Head of caudate nucleus (tissue), 42 donors: ENCODE data around the gene NRBF2.
"Not testable (repeated sequence)": the region's sequence is repeated elsewhere in the genome, so short reads cannot be mapped to it uniquely, and the experiment has no call there.

Experiments used
- DNase-seq, 42 donors: peaks; one replicate each; pipeline versions ENCODE4 v3.0.0 to v3.0.0-alpha.2; 2020 to 2021; ENCODE audit warnings: mixed read lengths in 7 of 42
- intact Hi-C: fragments of 100-400 bp; cut with DNase I; formaldehyde crosslinking; loops from one replicate; pipeline ENCODE4 v1.15.0; 2022

The NRBF2 gene

DNA sequence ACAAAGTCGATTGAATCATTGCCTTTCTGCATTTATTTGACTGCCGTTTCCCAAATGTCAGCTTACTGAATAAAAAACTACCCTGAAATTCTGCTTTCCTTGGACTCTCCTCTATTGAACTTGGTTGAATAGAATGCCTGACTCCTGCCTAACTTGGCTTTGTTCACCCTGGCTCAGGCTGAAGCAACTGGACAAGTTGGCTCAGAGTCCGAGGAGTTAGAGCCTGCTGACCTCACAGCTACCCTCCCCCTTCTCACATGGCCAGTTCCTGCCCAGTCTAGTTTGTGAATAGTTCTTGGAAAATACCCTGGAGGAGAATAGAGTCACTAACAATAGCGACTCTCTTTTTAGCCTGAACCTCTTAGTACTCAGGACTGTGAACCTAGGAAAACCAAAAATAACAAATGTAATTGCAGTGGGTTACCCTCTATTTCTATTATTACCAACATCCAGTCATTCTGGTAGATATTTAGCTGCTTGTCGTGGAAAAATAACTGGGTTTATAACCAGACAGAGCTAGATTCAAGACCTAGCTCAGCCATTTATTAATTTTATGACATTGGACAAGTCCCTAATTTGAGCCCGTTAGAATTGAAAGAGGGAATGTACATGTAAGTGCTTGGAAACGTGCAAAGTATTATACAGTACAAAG is 17.3 kb upstream of the NRBF2 start:
- DNase-seq = peak; percentile 7 to 88 (median 62)
- intact Hi-C loops = no loop called here

DNA sequence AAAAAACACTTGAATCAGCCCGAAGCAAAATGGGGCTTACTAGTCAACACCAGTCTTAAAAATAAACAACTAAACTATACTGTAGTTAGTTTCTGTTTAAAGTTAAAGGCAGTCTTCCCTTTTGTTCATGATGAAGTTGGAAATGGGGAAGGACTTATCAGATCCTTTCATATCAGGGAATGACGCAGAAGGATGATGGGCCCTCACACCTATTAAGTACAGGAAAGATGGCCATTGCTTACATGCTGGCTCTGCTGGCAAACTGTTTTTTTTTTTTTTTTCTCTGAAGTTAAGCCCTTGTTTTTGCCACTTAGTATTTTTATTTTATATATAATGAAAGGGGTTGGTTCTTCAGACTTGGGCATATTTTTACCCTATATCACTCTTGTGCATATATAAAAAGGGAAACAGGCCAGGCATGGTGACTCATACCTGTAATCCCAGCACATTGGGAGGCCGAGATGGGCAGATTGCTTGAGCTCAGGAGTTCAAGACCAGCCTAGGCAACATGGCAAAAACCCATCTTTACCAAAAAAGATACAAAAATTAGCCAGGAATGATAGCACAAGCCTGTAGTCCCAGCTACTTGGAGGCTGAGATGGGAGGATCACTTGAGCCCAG is 16.6 kb upstream of the NRBF2 start:
- no peak for DNase-seq
- intact Hi-C loops = no loop called here

DNA sequence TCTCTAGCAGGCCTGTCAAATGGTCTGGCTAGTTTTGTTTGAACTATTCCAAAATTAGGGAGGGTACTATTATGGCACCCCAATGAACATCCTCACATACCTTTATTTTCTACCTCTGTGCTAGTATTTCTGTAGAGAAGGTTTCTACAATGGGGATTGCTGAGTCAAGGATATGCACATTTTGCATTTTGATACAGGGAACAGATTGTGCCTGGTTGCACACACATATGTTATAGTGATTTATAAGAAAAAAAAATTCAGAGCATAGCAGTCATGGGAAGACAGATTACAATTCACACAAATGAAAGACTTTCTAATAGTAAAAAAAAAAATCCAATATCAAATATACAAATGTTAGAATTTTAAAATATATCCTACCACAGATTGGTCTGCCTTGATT is 14.1 kb upstream of the NRBF2 start:
- no peak for DNase-seq
- intact Hi-C loops = no loop called here

DNA sequence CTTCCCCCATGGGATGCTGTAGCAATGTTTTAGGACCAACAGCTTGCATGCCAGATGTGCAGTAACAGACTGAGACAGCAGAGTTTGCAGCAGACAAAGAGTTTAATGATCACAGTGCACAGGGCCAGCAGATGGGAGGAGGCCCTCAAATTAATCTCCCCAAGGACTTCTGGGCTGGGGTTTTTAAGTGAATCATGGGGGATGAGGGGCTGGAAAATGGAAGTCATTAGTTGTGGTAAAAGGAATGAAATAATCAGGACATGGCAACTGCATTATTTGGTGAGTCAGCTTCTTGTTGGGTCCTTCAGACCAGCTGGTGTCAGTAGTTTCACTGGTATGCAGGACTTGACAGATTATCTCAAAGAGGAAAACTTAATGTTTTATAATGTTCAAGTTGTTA is 12.6 kb upstream of the NRBF2 start:
- DNase-seq = no peak
- intact Hi-C loops = no loop called here

DNA sequence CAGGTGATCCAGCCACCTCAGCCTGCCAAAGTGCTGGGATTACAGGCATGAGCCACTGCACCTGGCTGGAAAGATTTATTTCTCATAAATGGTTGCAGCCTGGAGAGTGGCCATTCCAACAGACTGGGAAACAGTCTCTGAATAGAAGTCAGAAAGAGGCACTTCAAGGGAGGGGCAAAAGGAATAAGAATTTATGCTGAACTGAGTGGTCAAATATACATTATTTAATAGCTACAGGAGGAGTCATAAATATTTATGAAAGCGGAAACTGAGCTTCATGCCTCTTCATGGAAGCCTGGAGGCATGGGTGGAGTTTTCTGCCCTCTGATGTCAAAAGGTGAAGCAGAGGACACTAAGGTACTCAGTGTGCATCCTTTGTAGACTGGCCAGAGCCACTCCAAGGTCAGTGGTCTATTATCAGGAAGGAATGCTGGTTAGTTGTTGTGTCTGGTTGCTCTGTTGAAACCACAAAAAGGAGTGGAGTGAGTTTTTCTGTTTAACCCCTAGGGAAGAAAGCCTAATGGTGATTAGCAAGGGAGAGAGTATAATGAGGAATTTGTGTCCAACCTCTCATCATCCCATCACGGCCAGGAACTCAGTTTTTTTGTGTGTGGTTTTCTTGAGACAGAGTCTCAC is 9.3 kb upstream of the NRBF2 start:
- intact Hi-C loops = no loop called here
- DNase-seq = no peak

DNA sequence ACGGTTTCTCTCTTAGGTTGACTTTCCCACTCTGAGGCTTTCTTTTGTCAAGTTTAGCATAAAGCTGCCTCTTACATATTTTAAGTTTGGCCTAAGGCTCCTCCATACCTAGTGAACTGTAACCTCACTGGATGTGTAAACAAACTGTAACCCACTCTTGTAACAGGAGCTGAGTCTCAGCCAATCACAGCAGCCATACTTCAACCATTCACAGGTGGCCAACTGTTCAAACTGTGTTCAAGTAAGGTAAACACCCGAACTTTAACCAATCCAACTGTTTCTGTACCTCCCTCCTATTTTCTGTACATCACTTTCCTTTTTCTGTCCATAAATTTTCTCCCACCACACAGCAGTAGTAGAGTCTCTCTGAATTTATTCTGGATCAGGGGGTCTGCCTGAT is 7.7 kb upstream of the NRBF2 start:
- intact Hi-C loops = no loop called here
- no peak for DNase-seq

DNA sequence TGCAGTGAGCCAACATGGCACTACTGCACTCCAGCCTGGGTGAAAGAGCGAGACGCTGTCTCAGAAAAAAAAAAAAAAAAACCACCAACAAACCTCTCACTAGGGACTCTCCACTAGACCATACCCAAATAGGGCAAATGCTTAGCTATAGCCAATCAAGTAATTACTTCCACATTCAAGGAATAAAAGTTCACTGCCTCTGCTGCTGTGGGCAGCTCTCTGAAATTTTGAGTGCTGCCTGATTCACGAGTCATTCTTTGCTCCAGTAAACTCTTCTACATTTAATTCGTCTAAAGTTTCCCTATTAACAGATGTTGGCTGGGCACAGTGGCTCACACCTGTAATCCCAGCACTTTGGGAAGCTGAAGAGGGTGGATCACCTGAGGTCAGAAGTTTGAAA is 4.7 kb upstream of the NRBF2 start:
- intact Hi-C loops = no loop called here
- DNase-seq = no peak

DNA sequence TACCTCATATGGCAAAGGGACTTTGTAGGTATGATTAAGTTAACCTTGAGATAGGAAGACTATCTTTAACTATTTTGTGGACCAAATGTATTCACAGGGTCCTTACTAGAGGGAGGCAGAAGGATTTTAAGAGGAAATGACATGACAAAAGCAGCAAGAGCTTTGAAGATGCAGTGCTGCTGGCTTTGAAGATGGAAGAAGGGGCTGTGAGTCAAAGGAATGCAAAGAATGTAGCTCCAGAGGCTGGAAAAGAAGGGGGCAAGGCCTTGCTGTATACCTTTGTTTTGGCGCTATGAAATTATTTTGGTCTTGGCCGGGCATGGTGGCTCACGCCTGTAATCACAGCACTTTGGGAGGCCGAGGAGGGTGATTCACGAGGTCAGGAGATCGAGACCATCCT is 3.2 kb upstream of the NRBF2 start:
- intact Hi-C loops = no loop called here
- no peak for DNase-seq

DNA sequence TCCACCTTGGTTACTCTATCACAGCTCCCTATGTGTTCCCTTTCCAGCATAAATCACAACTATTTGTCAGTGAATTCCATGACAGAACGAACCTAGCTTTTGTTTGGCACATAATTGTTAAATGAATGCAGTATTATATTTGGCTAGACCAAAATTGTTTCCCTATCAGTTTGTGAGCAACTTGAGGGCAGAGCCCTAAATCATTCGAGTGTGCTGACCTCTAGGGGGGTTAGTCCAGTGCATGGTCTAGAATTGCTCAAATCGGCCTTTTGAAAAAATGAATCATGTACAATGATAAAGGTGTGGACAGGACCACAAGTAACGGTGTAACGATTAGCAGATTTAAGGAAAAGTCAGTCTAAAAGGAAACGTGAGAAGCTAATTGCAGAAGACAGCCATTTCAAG is 475 bp upstream of the NRBF2 start:
- intact Hi-C loops = no loop called here

DNA sequence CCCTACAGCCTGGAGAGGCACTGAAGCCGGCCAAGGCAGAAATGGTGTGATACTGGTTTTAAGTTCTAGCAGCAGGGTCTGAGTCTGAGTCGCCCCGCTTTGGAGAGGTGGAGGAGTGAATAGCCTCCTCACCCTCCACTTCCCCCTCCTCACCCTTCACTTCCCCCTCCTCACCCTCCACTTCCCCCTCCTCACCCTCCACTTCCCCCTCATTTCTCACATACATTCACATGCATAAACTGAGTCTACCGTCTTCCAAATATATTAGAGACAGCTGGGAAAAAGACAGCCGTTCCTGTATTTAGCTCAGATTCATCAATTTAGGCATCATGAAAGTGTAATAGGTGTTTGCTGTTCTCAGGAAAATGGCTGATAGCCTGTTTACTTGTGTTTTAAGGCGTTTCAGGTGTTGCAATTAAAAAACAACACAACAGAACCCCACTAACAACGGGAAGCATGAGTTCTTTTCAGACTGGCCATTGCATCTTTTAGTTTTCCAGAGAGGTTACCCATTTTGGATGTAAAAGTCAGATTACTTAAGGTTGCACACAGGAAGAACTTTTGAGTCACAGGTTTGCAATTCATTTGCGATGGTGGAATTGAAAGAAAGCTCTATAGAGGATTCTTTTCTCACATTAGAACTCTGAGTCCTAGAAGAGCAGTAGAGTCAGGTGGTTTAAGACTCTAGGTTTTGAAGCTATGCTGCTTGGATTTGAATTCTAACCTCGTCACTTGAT is 861 bp downstream of the NRBF2 start:
- intact Hi-C loops = no loop called here
- DNase-seq = peak in 7 of 42 donors; percentile 8 to 35 (median 19)

More for the DNA sequence above, 475 bp upstream of the NRBF2 start:
- DNase-seq = no peak

DNA sequence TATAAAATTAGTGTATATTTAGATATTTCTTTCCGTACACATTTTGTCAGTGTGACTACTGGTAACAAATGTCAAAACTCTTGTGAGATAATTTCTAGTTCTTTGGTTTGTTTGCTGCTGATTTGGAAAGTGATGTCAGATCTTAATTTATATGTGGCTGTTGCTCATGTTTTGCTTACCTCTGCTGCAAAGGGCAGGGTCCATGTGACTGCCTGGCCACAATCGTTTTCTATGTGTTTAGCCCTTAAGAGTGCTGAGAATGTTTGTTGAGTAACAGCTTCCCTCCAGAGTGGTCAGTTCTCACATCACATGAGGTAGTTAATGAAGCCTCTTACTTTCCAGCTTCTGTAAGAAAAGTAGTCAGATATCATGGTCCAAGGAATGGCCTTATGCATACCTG is 4.2 kb downstream of the NRBF2 start:
- DNase-seq = no peak
- intact Hi-C loops = no loop called here

DNA sequence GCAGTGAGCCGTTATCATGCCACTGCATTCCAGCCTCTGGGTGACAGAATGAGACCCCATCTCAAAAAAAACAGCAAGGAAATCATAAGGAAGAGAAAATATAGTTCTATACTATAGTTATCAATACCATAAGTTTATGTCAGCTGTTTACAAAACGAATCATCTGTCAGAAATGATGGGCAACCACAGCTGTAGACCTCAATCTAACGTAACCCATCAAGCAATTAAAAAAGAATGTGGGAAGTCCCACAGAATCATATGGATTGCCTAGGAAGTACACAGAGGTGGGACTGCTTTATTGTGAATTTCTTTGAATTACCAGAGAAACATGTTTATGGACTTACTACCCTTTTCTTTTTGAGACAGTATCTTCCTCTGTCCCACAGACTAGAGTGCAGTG is 6.9 kb downstream of the NRBF2 start:
- intact Hi-C loops = no loop called here
- DNase-seq = no peak

DNA sequence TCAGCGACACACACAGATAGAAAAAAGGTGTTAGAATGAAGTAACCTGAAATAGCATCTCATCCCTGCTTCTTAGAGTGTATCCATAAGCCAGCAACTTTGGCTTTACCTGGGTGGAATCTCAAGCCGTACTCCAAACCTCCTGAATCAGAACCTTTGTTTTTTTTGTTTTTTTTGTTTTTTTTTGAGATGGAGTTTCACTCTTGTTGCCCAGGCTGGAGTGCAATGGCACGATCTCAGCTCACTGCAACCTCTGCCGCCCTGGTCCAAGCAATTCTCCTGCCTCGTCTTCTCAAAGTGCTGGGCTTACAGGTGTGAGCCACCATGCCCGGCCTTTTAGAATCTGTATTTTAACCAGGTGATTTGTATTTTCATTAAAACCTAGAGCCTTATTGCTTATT is 9.0 kb downstream of the NRBF2 start:
- DNase-seq = no peak
- intact Hi-C loops = no loop called here

DNA sequence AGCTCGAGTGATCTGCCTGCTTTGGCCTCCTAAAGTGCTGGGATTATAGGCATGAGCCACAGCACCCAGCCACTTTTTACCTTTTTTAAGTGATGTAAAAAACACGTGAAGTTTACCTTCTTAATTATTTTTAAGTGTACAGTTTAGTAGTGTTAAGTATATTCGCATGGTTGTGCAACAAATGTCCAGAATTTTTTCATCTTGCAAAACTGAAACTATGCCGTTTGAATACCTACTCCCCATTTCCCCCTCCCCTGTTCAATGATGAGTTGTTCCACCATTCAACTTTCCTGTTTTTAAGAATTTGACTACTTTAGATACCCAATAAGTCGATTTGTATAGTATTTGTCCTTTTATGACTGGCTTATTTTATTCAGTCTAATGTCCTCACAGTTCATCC is 10.9 kb downstream of the NRBF2 start:
- intact Hi-C loops = no loop called here
- DNase-seq = no peak

DNA sequence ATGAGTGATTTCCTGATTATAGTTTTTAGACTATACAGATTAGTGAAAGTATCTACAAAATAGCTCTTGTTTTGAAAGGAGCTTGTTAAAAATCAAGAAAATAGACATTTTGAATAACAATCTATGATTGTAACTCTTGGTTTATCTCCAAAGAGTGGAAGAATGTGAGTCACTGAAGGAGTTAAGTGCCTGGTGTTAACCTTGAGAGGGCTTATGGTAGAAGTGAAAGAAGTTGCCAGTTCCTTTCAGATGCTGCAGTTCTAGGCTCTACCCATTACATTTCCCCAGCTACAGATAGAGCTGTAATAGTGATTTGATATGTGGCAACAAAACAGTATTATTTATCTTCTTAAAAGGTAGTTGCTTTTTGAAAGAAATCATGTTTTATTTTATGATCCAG is 12.7 kb downstream of the NRBF2 start:
- intact Hi-C loops = no loop called here
- DNase-seq = no peak

DNA sequence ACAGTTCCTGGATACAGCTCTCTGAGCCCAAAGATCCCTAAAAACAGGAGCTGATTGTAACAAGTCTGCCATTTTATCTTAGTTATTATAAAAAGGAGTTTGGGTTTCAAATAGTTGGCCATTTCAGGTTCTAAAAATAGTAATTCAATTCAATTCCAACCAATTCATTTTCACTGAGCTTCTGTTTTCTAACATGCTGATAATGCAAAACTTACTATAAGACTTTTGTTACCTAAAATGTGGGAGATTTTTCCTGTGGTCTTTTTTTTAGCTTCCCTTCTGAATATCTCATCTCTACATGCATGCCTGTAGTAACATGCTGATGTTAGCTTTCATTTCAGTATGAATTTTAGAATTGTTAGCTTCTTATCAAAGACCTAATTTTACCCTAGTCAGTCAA is 13.4 kb downstream of the NRBF2 start:
- intact Hi-C loops = no loop called here

DNA sequence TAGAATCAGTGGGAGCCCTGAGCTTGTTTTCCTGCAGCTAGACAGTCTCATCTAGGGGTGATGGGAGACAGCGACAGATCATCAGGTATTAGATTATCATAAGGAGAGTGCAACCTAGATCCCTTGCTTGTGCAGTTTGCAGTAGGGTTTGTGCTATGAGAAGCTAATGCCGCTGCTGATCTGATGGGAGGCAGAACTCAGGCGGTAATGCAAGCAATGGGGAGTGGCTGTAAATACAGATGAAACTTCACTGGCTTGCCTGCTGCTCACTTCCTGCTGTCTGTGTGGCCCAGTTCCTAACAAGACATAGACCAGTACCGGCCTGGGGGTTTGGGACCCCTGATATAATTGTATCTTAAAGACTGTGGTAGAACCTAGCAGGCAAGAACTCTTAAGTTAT is 17.6 kb downstream of the NRBF2 start:
- intact Hi-C loops = loop anchor here (10.0 kb wide), 1 partner anchor 556 kb away; no protein-coding TSS in a partner anchor
- DNase-seq = no peak

More for the DNA sequence above, 13.4 kb downstream of the NRBF2 start:
- no peak for DNase-seq

DNA sequence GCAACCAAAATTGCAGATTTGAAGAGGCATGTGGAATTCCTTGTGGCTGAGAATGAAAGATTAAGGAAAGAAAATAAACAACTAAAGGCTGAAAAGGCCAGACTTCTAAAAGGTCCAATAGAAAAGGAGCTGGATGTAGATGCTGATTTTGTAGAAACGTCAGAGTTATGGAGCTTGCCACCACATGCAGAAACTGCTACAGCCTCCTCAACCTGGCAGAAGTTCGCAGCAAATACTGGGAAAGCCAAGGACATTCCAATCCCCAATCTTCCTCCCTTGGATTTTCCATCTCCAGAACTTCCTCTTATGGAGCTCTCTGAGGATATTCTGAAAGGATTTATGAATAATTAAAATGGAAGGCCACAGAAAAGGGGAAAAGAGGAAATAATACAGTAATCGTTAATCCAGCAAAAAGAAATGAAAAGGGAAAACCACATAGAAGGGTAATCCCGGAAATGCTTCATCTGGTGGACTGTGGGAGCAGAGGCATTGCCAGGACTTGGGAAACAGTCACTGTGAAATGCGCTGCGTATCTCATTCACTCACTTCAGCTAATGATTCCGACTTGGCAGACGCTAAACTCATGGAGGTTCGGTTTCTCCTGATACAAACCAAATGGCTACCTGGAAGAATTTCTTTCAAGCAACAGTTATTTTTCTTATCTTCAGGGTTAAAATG is 20.9 kb downstream of the NRBF2 start:
- intact Hi-C loops = loop anchor here (10.0 kb wide), 1 partner anchor 559 kb away; no protein-coding TSS in a partner anchor
- not testable (repeated sequence) for DNase-seq
